ENCODE data around the gene PIK3CA. TPM values are rescaled to one million over a fixed set of nuclear protein-coding genes. Genes with fewer than 3 reads are reported as not detected.

Gene PIK3CA
- total RNA-seq, 2 experiments from 2014 or later: 57.1 to 63.1 TPM

GRCh38 chr3:179151474-179151873 lies 3.3 kb downstream of the PIK3CA start:
- ChIA-PET POLR2A (interaction anchor here (1.2 to 1.3 kb wide), 2 partner anchors 8 to 80 kb away, joined by 3 to 4 read pairs; partner anchors contain the start of gene ZMAT3), CTCF (interaction anchor here (1.4 kb wide), 1 partner anchor 136 kb away, joined by 5 read pairs; no protein-coding TSS in a partner anchor)
- Histone ChIP-seq H3K4me3 (ENCODE audit: low read length) (no peak overlapping the region), H3K27ac (ENCODE audit: low read depth in 1 of 2, low read length in 2 of 2) (no peak overlapping the region), H3K36me3 (ENCODE audit: insufficient read depth, low read length) (no peaks in the 10 kb centered on the region), H3K4me1 (ENCODE audit: insufficient read depth, low read length) (peaks cover 8% of the 10 kb centered on the region), H3K9me3 (ENCODE audit: control insufficient read depth in 1 of 2, insufficient read depth in 1 of 2, low read length in 2 of 2) (no peaks in the 10 kb centered on the region), H3K27me3 (ENCODE audit: control insufficient read depth in 1 of 2, insufficient read depth in 2 of 2, low read length in 2 of 2) (no peaks in the 10 kb centered on the region)
- Mint-ChIP-seq H3K4me3 (peak overlapping the region; percentile 65), H3K27me3 (no peaks in the 10 kb centered on the region), H3K27ac (peak overlapping the region; percentile 40), H3K4me1 (ENCODE audit: low read depth) (peaks cover 61% of the 10 kb centered on the region), H3K9me3 (no peaks in the 10 kb centered on the region), H3K36me3 (ENCODE audit: low read depth) (peaks cover 8% of the 10 kb centered on the region)
- ATAC-seq (ENCODE audit: poor library complexity) (no peak), DNase-seq (no peak)
- no peak for TF ChIP-seq CTCF (IDR thresholded peaks at IDR 0.05)
- intact Hi-C loops (cut with DNase I, micrococcal nuclease): loop anchor here in 1 of 2 experiments (2.0 to 5.0 kb wide), 2 partner anchors 17 to 46 kb away; no protein-coding TSS in a partner anchor

GRCh38 chr3:179156170-179156569 lies 8.0 kb downstream of the PIK3CA start:
- Mint-ChIP-seq H3K27ac (no peak overlapping the region), H3K36me3 (ENCODE audit: low read depth) (no peaks in the 10 kb centered on the region), H3K27me3 (no peaks in the 10 kb centered on the region), H3K9me3 (no peaks in the 10 kb centered on the region), H3K4me3 (no peak overlapping the region), H3K4me1 (ENCODE audit: low read depth) (peaks cover 84% of the 10 kb centered on the region)
- peaks cover 9% of the 10 kb centered on the region for H3K4me1 ChIP-seq (ENCODE audit: insufficient read depth, low read length)
- H3K9me3 ChIP-seq (ENCODE audit: control insufficient read depth in 1 of 2, insufficient read depth in 1 of 2, low read length in 2 of 2): no peaks in the 10 kb centered on the region
- no peak for TF ChIP-seq CTCF (IDR thresholded peaks at IDR 0.05)
- intact Hi-C loops (cut with DNase I, micrococcal nuclease): no loop called here
- H3K27ac ChIP-seq (ENCODE audit: low read depth in 1 of 2, low read length in 2 of 2): no peak overlapping the region
- CTCF ChIA-PET: no interaction called here
- POLR2A ChIA-PET: interaction anchor here (1.0 to 1.4 kb wide), 3 partner anchors 9 to 165 kb away, joined by 3 to 4 read pairs (median 4); partner anchors contain the start of gene PIK3CA
- no peaks in the 10 kb centered on the region for H3K27me3 ChIP-seq (ENCODE audit: control insufficient read depth in 1 of 2, insufficient read depth in 2 of 2, low read length in 2 of 2)
- no peak overlapping the region for H3K4me3 ChIP-seq (ENCODE audit: low read length)
- H3K36me3 ChIP-seq (ENCODE audit: insufficient read depth, low read length): no peaks in the 10 kb centered on the region
- no peak for DNase-seq
- ATAC-seq (ENCODE audit: poor library complexity): no peak

- Histone ChIP-seq H3K27me3 (ENCODE audit: control insufficient read depth in 1 of 2, insufficient read depth in 2 of 2, low read length in 2 of 2) (no peaks in the 10 kb centered on the region), H3K4me3 (ENCODE audit: low read length) (no peak overlapping the region), H3K9me3 (ENCODE audit: control insufficient read depth in 1 of 2, insufficient read depth in 1 of 2, low read length in 2 of 2) (no peaks in the 10 kb centered on the region), H3K4me1 (ENCODE audit: insufficient read depth, low read length) (peaks cover 13% of the 10 kb centered on the region), H3K27ac (ENCODE audit: low read depth in 1 of 2, low read length in 2 of 2) (no peak overlapping the region), H3K36me3 (ENCODE audit: insufficient read depth, low read length) (no peaks in the 10 kb centered on the region)
- peak overlapping the region; percentile 0 for H3K4me3 Mint-ChIP-seq
- DNase-seq (no peak), ATAC-seq (ENCODE audit: poor library complexity) (no peak)
- CTCF ChIA-PET: interaction anchor here (0.5 kb wide), 1 partner anchor 1934 kb away, joined by 3 read pairs; no protein-coding TSS in a partner anchor
- peaks cover 82% of the 10 kb centered on the region for H3K4me1 Mint-ChIP-seq (ENCODE audit: low read depth)
- H3K9me3 Mint-ChIP-seq: no peaks in the 10 kb centered on the region
- no peak for TF ChIP-seq CTCF (IDR thresholded peaks at IDR 0.05)
- no peaks in the 10 kb centered on the region for H3K27me3 Mint-ChIP-seq
- intact Hi-C loops (cut with DNase I, micrococcal nuclease): no loop called here
- H3K36me3 Mint-ChIP-seq (ENCODE audit: low read depth): no peaks in the 10 kb centered on the region
- POLR2A ChIA-PET: interaction anchor here (1.0 to 1.4 kb wide), 2 partner anchors 9 to 165 kb away, joined by 3 to 4 read pairs; partner anchors contain the start of gene PIK3CA
- no peak overlapping the region for H3K27ac Mint-ChIP-seq
These were observed 8.6 kb downstream of the PIK3CA start for GRCh38 chr3:179156775-179157174.

Measured in CD4-positive, alpha-beta T cell (primary cell).